GM23248 (cell line): ENCODE data around the gene FLOT1. TPM values are rescaled to one million over a fixed set of nuclear protein-coding genes. Genes with fewer than 3 reads are reported as not detected.
"Not testable (repeated sequence)": the region's sequence is repeated elsewhere in the genome, so short reads cannot be mapped to it uniquely, and the experiment has no call there.

Source experiments
- DNase-seq: peaks from one replicate; pipeline ENCODE4 v3.0.0-alpha.2; 2015
- H2AFZ ChIP-seq: fragments of 200-600 bp; sonication (generic); 2 replicates; pipeline ENCODE4 v1.6.1; 2016; ENCODE audit warnings: antibody characterized with exemption
- H3F3A ChIP-seq: fragments of 200-600 bp; sonication (generic); 2 replicates; pipeline ENCODE4 v1.6.1; 2016; ENCODE audit warnings: mild to moderate bottlenecking, antibody characterized with exemption, mixed run types; ENCODE audit not compliant: insufficient read depth
- H3K27ac ChIP-seq: fragments of 200-600 bp; sonication (generic); 2 replicates; pipeline ENCODE4 v1.5.1; 2016; ENCODE audit warnings: mild to moderate bottlenecking
- H3K27me3 ChIP-seq: fragments of 200-600 bp; sonication (generic); replicated peaks from 2 replicates; pipeline ENCODE4 v1.6.1; 2016; ENCODE audit warnings: mild to moderate bottlenecking; ENCODE audit not compliant: insufficient read depth
- H3K36me3 ChIP-seq: fragments of 200-600 bp; sonication (generic); 2 replicates; pipeline ENCODE4 v1.6.1; 2016; ENCODE audit warnings: low read depth, mild to moderate bottlenecking
- H3K4me1 ChIP-seq: fragments of 200-600 bp; sonication (generic); 2 replicates; pipeline ENCODE4 v1.6.1; 2016; ENCODE audit warnings: mild to moderate bottlenecking; ENCODE audit not compliant: insufficient read depth
- H3K4me2 ChIP-seq: fragments of 200-600 bp; sonication (generic); one replicate; pipeline ENCODE4 v1.6.1; 2016; ENCODE audit warnings: mild to moderate bottlenecking; ENCODE audit not compliant: unreplicated experiment
- H3K4me3 ChIP-seq: fragments of 200-600 bp; sonication (generic); 2 replicates; pipeline ENCODE4 v1.5.1; 2016; ENCODE audit warnings: mild to moderate bottlenecking
- H3K79me2 ChIP-seq: fragments of 200-600 bp; sonication (generic); 2 replicates; pipeline ENCODE4 v1.6.1; 2016; ENCODE audit warnings: mild to moderate bottlenecking; ENCODE audit not compliant: insufficient read depth
- H3K9ac ChIP-seq: fragments of 200-600 bp; sonication (generic); 2 replicates; pipeline ENCODE4 v1.6.1; 2016; ENCODE audit warnings: mild to moderate bottlenecking
- H3K9me2 ChIP-seq: fragments of 200-600 bp; sonication (generic); 2 replicates; pipeline ENCODE4 v1.6.1; 2016; ENCODE audit warnings: mixed run types, mild to moderate bottlenecking, moderate library complexity; ENCODE audit not compliant: insufficient read depth
- H3K9me3 ChIP-seq: fragments of 200-600 bp; sonication (generic); one replicate; pipeline ENCODE4 v1.6.1; 2017; ENCODE audit warnings: low read depth
- H4K20me1 ChIP-seq: fragments of 200-600 bp; sonication (generic); 2 replicates; pipeline ENCODE4 v1.6.0; 2016; ENCODE audit not compliant: insufficient read depth
- EZH2 ChIP-seq: fragments of 200-600 bp; sonication (generic); IDR thresholded peaks from 2 replicates; pipeline ENCODE4 v1.6.1; 2018; ENCODE audit warnings: antibody characterized with exemption, mild to moderate bottlenecking; ENCODE audit not compliant: insufficient read depth, poor library complexity, severe bottlenecking
- EZH2phosphoT487 ChIP-seq: fragments of 200-600 bp; sonication (generic); IDR thresholded peaks from 2 replicates; pipeline ENCODE4 v1.6.1; 2018; ENCODE audit warnings: antibody characterized with exemption, moderate library complexity, mild to moderate bottlenecking, low read depth; ENCODE audit not compliant: insufficient read depth
- WGBS, 2 experiments: methylation state at CpG; one replicate each; pipeline ENCODE4 v1.1.6; 2015 to 2017; ENCODE audit warnings: low lambda C conversion rate in 2 of 2, low coverage in 1 of 2; ENCODE audit errors: missing lambda C conversion rate in 2 of 2; 5-methylcytosine and 5-hydroxymethylcytosine counted together
- in situ Hi-C: fragments of 300-500 bp; cut with MboI; formaldehyde crosslinking; loops from 2 replicates; pipeline ENCODE4 v1.15.0; 2020
- polyA plus RNA-seq: library from polyadenylated mRNA; unstranded; fragments of >200 nt; fragmentation: Nextera tagmentation; extraction: Ambion mirVana; gene quantifications from 2 replicates; pipeline ENCODE4 v1.2.1, GENCODE V29; 2016
- total RNA-seq: library from RNA; depleted of rRNA; stranded (reverse); fragments of >200 nt; shearing (Covaris generic); gene quantifications from 2 replicates; pipeline ENCODE4 v1.2.3, GENCODE V29; 2014

The FLOT1 gene
- total and polyA plus RNA-seq, 2 experiments from 2014 or later = 165 to 171 TPM

DNA sequence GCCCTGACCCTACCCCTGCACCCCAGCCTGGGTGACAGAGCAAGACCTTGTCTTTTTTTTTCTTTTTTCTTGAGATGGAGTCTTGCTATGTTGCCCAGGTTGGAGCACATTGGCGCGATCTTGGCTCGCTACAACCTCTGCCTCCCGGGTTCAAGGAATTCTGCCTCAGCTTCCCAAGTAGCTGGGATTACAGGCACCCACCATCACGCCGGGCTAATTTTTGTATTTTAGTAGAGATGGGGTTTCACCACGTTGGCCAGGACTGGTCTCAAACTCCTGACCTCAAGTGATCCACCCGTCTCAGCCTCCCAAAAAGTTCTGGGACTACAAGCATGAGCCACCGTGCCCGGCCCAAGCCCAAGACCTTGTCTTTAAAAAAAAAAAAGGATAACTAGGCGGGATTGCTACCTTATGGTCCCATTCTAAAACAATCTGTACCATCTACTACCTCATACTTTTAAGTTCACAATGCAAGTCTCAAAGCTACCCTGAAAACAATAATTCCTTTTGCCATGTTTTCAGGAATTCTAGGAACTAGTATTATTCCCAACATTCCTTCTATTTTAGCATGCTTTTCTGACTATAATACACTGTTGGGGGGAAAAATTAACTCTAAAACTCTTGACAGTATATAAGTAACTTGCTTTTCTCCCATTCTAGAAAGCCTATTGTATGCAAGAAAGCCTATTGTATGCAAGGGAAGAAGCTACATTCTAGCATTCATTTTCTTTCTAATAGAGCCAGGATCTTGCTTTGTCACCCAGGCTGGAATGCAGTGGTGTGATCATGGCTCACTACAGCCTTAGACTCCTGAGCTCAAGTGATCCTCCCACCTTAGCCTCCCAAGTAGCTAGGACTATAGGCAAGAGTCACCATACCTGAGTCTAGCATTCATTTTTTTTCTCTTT, 15.7 kb downstream of the FLOT1 start:
- Histone ChIP-seq H4K20me1 (peaks cover 19% of the 10 kb centered on the region; the same call in 1 of the 2 replicates), H3K9me3 (no peaks in the 10 kb centered on the region), H3F3A (peaks cover 95% of the 10 kb centered on the region), H2AFZ (no peak overlapping the region), H3K4me1 (peaks cover 49% of the 10 kb centered on the region), H3K4me2 (no peak overlapping the region), H3K9ac (peak overlapping the region; percentile 54; the same call in 1 of the 2 replicates), H3K79me2 (peaks cover 50% of the 10 kb centered on the region), H3K27me3 (no peaks in the 10 kb centered on the region), H3K4me3 (no peak overlapping the region), H3K9me2 (no peaks in the 10 kb centered on the region), H3K27ac (peak overlapping the region; percentile 95), H3K36me3 (peaks cover 59% of the 10 kb centered on the region)
- 73 to 85% methylated on average over 10 to 11 of the region's 11 CpGs for WGBS, 2 experiments
- TF ChIP-seq EZH2phosphoT487 (no peak), EZH2 (no peak)
- DNase-seq = peak; percentile 57
- in situ Hi-C loops = loop anchor here (25.0 kb wide), 1 partner anchor 361 kb away; no protein-coding TSS in a partner anchor

DNA sequence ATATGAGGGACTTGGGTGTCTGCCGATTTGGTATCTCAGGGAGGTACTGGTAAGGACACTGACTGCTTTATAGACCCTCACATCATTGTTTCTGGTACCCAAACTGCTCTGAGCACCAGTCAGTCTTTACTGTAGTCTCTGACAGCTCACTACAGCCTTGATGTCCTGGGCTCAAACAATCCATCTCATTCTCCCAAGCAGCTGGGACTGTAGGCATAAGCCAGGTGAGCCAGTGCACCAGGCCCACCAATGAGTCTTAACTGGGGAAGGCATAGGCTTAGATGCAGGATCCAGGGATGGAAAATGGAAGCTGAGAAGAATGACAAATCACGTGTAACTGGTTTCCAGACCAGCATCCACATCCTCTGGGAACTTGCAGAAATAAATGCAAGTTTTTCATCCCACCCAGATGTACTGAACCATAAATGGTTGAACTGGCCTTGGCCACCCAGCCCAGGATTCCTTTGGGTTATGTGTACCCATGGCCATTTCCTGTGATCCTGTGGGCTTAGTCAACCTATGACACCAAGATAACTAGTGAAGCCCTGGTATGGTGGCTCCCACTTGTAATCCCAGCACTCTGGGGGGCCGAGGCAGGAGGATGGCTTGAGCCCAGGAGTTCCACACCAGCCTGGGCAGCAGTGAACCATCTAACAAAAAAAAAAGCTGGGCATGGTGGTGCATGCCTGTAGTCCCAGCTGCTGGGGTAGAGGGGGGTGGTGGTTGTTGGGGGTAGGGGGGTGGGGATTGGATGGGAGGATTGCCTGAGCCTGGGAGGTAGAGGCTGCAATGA, 16.6 kb downstream of the FLOT1 start:
- peaks cover 49% of the 10 kb centered on the region for H3K79me2 ChIP-seq
- no peak overlapping the region for H3K4me3 ChIP-seq
- 32 to 50% methylated on average over 3 of the region's 3 CpGs for WGBS, 2 experiments
- no peaks in the 10 kb centered on the region for H3K9me2 ChIP-seq
- in situ Hi-C loops = loop anchor here (25.0 kb wide), 1 partner anchor 361 kb away; no protein-coding TSS in a partner anchor
- no peaks in the 10 kb centered on the region for H3K9me3 ChIP-seq
- no peak overlapping the region for H3K4me2 ChIP-seq
- no peaks in the 10 kb centered on the region for H3K27me3 ChIP-seq
- TF ChIP-seq EZH2phosphoT487 (no peak), EZH2 (no peak)
- no peak overlapping the region for H2AFZ ChIP-seq
- peaks cover 58% of the 10 kb centered on the region for H3K36me3 ChIP-seq
- peak; percentile 74 for DNase-seq
- peak overlapping the region; percentile 95 for H3K27ac ChIP-seq
- peaks cover 19% of the 10 kb centered on the region; the same call in 1 of the 2 replicates for H4K20me1 ChIP-seq
- H3F3A ChIP-seq = peaks cover 90% of the 10 kb centered on the region
- H3K4me1 ChIP-seq = peaks cover 49% of the 10 kb centered on the region
- peak overlapping the region; percentile 99 for H3K9ac ChIP-seq

DNA sequence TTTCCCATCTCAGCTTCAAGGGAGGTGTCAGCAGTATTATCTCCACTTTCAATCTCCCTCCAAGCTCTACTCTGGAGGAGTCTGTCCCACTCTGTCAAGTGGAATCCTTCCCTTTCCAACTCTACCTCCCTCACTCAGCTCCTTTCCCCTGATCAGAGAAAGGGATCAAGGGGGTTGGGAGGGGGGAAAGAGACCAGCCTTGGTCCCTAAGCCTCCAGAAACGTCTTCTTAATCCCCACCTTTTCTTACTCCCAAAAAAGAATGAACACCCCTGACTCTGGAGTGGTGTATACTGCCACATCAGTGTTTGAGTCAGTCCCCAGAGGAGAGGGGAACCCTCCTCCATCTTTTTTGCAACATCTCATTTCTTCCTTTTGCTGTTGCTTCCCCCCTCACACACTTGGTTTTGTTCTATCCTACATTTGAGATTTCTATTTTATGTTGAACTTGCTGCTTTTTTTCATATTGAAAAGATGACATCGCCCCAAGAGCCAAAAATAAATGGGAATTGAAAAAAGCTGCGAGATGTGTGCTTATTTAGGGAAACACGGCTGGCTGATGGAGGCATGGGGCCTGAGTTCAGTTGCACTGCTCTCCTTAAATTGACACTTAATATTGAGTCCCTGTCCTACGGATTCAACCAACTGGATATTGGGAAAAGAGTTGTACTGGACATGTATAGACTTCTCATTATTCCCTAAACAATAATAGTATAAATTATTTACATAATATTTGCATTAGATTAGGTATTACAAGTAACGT, 17.4 kb downstream of the FLOT1 start:
- 22 to 24% methylated on average over 6 of the region's 6 CpGs for WGBS, 2 experiments
- Histone ChIP-seq H3K9ac (peak overlapping the region; percentile 99), H3K36me3 (peaks cover 50% of the 10 kb centered on the region), H3K9me3 (no peaks in the 10 kb centered on the region), H3K4me1 (peaks cover 49% of the 10 kb centered on the region), H3K27ac (peak overlapping the region; percentile 95), H3K4me3 (peak overlapping the region; percentile 97), H3K4me2 (peak overlapping the region; percentile 93), H3K27me3 (no peaks in the 10 kb centered on the region), H3K79me2 (peaks cover 51% of the 10 kb centered on the region), H3F3A (peaks cover 88% of the 10 kb centered on the region), H3K9me2 (no peaks in the 10 kb centered on the region), H4K20me1 (peaks cover 19% of the 10 kb centered on the region; the same call in 1 of the 2 replicates), H2AFZ (no peak overlapping the region)
- TF ChIP-seq EZH2 = no peak
- TF ChIP-seq EZH2phosphoT487 = no peak
- in situ Hi-C loops = loop anchor here (25.0 kb wide), 1 partner anchor 362 kb away; no protein-coding TSS in a partner anchor
- DNase-seq = peak; percentile 36

DNA sequence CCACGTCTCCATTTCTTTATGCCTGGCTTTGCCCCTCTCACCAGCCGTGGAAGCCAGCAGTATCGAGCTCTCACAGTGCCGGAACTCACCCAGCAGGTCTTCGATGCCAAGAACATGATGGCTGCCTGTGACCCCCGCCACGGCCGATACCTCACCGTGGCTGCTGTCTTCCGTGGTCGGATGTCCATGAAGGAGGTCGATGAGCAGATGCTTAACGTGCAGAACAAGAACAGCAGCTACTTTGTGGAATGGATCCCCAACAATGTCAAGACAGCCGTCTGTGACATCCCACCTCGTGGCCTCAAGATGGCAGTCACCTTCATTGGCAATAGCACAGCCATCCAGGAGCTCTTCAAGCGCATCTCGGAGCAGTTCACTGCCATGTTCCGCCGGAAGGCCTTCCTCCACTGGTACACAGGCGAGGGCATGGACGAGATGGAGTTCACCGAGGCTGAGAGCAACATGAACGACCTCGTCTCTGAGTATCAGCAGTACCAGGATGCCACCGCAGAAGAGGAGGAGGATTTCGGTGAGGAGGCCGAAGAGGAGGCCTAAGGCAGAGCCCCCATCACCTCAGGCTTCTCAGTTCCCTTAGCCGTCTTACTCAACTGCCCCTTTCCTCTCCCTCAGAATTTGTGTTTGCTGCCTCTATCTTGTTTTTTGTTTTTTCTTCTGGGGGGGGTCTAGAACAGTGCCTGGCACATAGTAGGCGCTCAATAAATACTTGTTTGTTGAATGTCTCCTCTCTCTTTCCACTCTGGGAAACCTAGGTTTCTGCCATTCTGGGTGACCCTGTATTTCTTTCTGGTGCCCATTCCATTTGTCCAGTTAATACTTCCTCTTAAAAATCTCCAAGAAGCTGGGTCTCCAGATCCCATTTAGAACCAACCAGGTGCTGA, 18.4 kb downstream of the FLOT1 start:
- H3K9me2 ChIP-seq, H3K9me3 ChIP-seq, H2AFZ ChIP-seq, in situ Hi-C loops, H3K27me3 ChIP-seq: not testable (repeated sequence)
- WGBS, 2 experiments = 32 to 33% methylated on average over 29 of the region's 29 CpGs
- Histone ChIP-seq H3F3A (peaks cover 86% of the 10 kb centered on the region), H3K4me1 (peaks cover 51% of the 10 kb centered on the region), H3K4me3 (peak overlapping the region; percentile 97), H3K79me2 (peaks cover 58% of the 10 kb centered on the region), H3K36me3 (peaks cover 40% of the 10 kb centered on the region), H3K27ac (peak overlapping the region; percentile 95), H4K20me1 (peaks cover 19% of the 10 kb centered on the region; the same call in 1 of the 2 replicates), H3K4me2 (peak overlapping the region; percentile 93), H3K9ac (peak overlapping the region; percentile 99)
- DNase-seq = peak; percentile 35

DNA sequence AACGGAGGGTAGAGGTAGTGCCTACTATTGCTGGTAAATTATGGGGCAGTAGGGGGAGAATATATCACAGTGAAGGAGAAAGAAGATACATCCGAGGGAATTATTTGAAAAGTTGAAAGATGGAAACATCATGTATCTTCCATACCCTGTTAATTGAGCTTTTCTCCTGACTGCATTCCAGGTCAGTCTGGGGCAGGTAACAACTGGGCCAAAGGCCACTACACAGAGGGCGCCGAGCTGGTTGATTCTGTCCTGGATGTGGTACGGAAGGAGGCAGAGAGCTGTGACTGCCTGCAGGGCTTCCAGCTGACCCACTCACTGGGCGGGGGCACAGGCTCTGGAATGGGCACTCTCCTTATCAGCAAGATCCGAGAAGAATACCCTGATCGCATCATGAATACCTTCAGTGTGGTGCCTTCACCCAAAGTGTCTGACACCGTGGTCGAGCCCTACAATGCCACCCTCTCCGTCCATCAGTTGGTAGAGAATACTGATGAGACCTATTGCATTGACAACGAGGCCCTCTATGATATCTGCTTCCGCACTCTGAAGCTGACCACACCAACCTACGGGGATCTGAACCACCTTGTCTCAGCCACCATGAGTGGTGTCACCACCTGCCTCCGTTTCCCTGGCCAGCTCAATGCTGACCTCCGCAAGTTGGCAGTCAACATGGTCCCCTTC, 19.2 kb downstream of the FLOT1 start:
- peak overlapping the region; percentile 95 for H3K27ac ChIP-seq
- in situ Hi-C loops = not testable (repeated sequence)

More for the DNA sequence above, 19.2 kb downstream of the FLOT1 start:
- not testable (repeated sequence) for H3K27me3 ChIP-seq, DNase-seq, H3K9me2 ChIP-seq, H2AFZ ChIP-seq, H3K9me3 ChIP-seq
- peaks cover 86% of the 10 kb centered on the region for H3F3A ChIP-seq
- peaks cover 37% of the 10 kb centered on the region for H3K36me3 ChIP-seq
- peaks cover 57% of the 10 kb centered on the region for H3K4me1 ChIP-seq
- H3K79me2 ChIP-seq = peaks cover 66% of the 10 kb centered on the region
- H3K9ac ChIP-seq = peak overlapping the region; percentile 99
- 42 to 53% methylated on average over 16 of the region's 16 CpGs for WGBS, 2 experiments
- H4K20me1 ChIP-seq = peaks cover 19% of the 10 kb centered on the region; the same call in 1 of the 2 replicates
- H3K4me2 ChIP-seq = peak overlapping the region; percentile 93
- peak overlapping the region; percentile 97 for H3K4me3 ChIP-seq
